ENCODE measurements around the gene POMC. TPM values are rescaled to one million over a fixed set of nuclear protein-coding genes. Genes with fewer than 3 reads are reported as not detected.
A peak's percentile ranks its signal among the peaks of the same experiment; 100 is the strongest.

Gene POMC
- total RNA-seq, 1 donor from 2014 or later, result not detected

DNA sequence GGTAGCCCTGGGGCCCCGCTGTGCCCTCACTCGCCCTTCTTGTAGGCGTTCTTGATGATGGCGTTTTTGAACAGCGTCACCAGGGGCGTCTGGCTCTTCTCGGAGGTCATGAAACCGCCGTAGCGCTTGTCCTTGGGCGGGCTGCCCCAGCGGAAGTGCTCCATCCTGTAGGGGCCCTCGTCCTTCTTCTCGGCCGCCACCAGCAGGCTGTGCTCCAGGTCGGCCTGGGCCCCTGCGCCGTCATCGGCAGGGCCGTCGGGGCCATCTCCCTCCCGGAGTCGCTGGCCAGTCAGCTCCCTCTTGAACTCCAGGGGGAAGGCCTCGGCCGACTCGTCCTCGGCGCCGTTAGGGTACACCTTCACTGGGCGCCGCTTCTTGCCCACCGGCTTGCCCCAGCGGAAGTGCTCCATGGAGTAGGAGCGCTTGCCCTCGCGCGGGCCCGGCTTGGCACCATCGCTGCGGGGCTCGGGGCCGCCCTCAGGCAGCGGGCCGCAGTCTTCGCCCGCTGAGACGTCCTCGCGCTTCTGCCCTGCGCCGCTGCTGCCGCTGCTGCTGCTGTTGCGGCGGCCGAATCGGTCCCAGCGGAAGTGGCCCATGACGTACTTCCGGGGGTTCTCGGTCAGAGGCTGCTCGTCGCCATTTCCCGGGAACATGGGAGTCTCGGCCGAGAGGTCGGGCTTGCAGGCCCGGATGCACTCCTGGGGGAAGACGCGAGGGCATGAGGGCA is 7.2 kb downstream of the POMC start:
- Histone ChIP-seq H3K9me3 (ENCODE audit: insufficient read depth, low read depth, low read length) (peaks cover 3% of the 10 kb centered on the region), H2AFZ (ENCODE audit: low read depth, low read length) (peak overlapping the region; percentile 81), H3K4me3 (ENCODE audit: insufficient read depth, low read depth, low read length) (peak overlapping the region; percentile 39), H3K9ac (ENCODE audit: low read length) (no peak overlapping the region), H3K4me2 (ENCODE audit: low read length) (peak overlapping the region; percentile 57), H3K79me2 (ENCODE audit: insufficient read depth, low read length) (no peaks in the 10 kb centered on the region), H3K27ac (ENCODE audit: low read depth, low read length) (no peak overlapping the region), H4K20me1 (ENCODE audit: insufficient read depth, low read length) (no peaks in the 10 kb centered on the region), H3K4me1 (ENCODE audit: insufficient read depth, low read length) (no peaks in the 10 kb centered on the region), H3K36me3 (ENCODE audit: insufficient read depth, low read length) (no peaks in the 10 kb centered on the region), H3K27me3 (ENCODE audit: insufficient read depth, low read length) (peaks cover 31% of the 10 kb centered on the region)
- peaks cover 5% of the 10 kb centered on the region for H3K4me1 Mint-ChIP-seq (ENCODE audit: low read depth, unreplicated experiment)
- no peaks in the 10 kb centered on the region for H3K9me3 Mint-ChIP-seq (ENCODE audit: unreplicated experiment)
- TF ChIP-seq, protein P1, sequence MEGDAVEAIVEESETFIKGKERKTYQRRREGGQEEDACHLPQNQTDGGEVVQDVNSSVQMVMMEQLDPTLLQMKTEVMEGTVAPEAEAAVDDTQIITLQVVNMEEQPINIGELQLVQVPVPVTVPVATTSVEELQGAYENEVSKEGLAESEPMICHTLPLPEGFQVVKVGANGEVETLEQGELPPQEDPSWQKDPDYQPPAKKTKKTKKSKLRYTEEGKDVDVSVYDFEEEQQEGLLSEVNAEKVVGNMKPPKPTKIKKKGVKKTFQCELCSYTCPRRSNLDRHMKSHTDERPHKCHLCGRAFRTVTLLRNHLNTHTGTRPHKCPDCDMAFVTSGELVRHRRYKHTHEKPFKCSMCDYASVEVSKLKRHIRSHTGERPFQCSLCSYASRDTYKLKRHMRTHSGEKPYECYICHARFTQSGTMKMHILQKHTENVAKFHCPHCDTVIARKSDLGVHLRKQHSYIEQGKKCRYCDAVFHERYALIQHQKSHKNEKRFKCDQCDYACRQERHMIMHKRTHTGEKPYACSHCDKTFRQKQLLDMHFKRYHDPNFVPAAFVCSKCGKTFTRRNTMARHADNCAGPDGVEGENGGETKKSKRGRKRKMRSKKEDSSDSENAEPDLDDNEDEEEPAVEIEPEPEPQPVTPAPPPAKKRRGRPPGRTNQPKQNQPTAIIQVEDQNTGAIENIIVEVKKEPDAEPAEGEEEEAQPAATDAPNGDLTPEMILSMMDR (IDR thresholded peaks at IDR 0.05; ENCODE audit: insufficient read depth, low read depth, low read length), result no peak
- no peak for TF ChIP-seq EZH2 (IDR thresholded peaks at IDR 0.05; ENCODE audit: insufficient read depth, low read length)
- no peak for FAIRE-seq
- H3K27ac Mint-ChIP-seq (ENCODE audit: unreplicated experiment), result no peak overlapping the region
- H3K36me3 Mint-ChIP-seq (ENCODE audit: low read depth, unreplicated experiment), result peaks cover 6% of the 10 kb centered on the region
- peak; percentile 10 for DNase-seq (ENCODE audit: low read depth)
- peaks cover 43% of the 10 kb centered on the region for H3K27me3 Mint-ChIP-seq (ENCODE audit: low read depth, unreplicated experiment)
- H3K4me3 Mint-ChIP-seq (ENCODE audit: unreplicated experiment), result no peak overlapping the region

DNA sequence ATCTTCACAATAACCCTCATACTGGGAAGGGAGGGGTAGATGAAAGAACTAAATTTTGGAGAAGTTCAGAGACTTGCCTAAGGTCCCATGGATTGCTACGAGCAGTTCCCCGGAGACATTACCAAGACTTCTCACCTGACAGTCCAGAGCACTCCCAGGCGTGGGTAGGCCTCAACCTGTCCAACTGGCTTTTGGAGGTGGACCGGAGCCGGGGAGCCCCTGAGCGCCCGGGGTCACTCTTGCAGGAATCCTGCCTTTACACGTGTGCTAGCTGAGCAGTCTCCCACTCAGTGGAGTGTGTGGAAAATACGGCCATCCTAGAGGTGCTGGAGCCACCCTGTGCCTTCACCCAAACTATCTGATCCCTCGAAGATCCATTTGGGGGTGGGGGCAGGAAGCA is 8.0 kb downstream of the POMC start:
- DNase-seq (ENCODE audit: low read depth) (no peak), FAIRE-seq (no peak)
- Mint-ChIP-seq H3K36me3 (ENCODE audit: low read depth, unreplicated experiment) (peaks cover 10% of the 10 kb centered on the region), H3K27me3 (ENCODE audit: low read depth, unreplicated experiment) (peaks cover 40% of the 10 kb centered on the region), H3K9me3 (ENCODE audit: unreplicated experiment) (no peaks in the 10 kb centered on the region), H3K27ac (ENCODE audit: unreplicated experiment) (no peak overlapping the region), H3K4me3 (ENCODE audit: unreplicated experiment) (no peak overlapping the region), H3K4me1 (ENCODE audit: low read depth, unreplicated experiment) (peaks cover 5% of the 10 kb centered on the region)
- Histone ChIP-seq H3K4me3 (ENCODE audit: insufficient read depth, low read depth, low read length) (no peak overlapping the region), H3K27me3 (ENCODE audit: insufficient read depth, low read length) (peaks cover 25% of the 10 kb centered on the region), H3K9me3 (ENCODE audit: insufficient read depth, low read depth, low read length) (peaks cover 3% of the 10 kb centered on the region), H3K79me2 (ENCODE audit: insufficient read depth, low read length) (no peaks in the 10 kb centered on the region), H3K9ac (ENCODE audit: low read length) (no peak overlapping the region), H4K20me1 (ENCODE audit: insufficient read depth, low read length) (no peaks in the 10 kb centered on the region), H3K4me1 (ENCODE audit: insufficient read depth, low read length) (no peaks in the 10 kb centered on the region), H2AFZ (ENCODE audit: low read depth, low read length) (no peak overlapping the region), H3K36me3 (ENCODE audit: insufficient read depth, low read length) (no peaks in the 10 kb centered on the region), H3K4me2 (ENCODE audit: low read length) (no peak overlapping the region), H3K27ac (ENCODE audit: low read depth, low read length) (no peak overlapping the region)
- TF ChIP-seq, protein P1 (IDR thresholded peaks at IDR 0.05; ENCODE audit: insufficient read depth, low read depth, low read length), result no peak
- TF ChIP-seq EZH2 (IDR thresholded peaks at IDR 0.05; ENCODE audit: insufficient read depth, low read length), result no peak

DNA sequence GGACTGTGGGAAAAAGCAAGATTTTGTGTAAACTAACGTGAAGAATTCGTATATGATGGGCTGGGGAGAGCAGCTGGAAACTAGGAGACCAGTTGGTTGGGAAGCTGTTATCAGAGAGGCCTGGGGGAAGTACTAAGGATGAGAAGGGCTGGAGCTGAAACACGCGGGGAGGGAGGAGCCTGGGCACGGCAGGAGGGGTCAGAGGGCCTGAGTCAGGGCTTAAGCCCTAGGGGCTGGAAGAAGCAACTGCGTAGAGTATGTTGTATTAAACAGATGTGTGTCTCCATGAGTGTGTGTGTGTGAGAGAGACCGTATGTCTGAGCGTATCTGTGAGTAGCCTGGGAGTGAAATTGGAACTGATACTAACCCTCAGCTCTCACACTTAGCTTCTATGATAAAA is 8.4 kb downstream of the POMC start:
- Histone ChIP-seq H3K4me2 (ENCODE audit: low read length) (no peak overlapping the region), H3K9ac (ENCODE audit: low read length) (no peak overlapping the region), H3K4me1 (ENCODE audit: insufficient read depth, low read length) (no peaks in the 10 kb centered on the region), H2AFZ (ENCODE audit: low read depth, low read length) (no peak overlapping the region), H3K27ac (ENCODE audit: low read depth, low read length) (no peak overlapping the region), H3K27me3 (ENCODE audit: insufficient read depth, low read length) (peaks cover 21% of the 10 kb centered on the region), H3K79me2 (ENCODE audit: insufficient read depth, low read length) (no peaks in the 10 kb centered on the region), H3K36me3 (ENCODE audit: insufficient read depth, low read length) (no peaks in the 10 kb centered on the region), H3K9me3 (ENCODE audit: insufficient read depth, low read depth, low read length) (peaks cover 3% of the 10 kb centered on the region), H3K4me3 (ENCODE audit: insufficient read depth, low read depth, low read length) (no peak overlapping the region), H4K20me1 (ENCODE audit: insufficient read depth, low read length) (no peaks in the 10 kb centered on the region)
- Mint-ChIP-seq H3K4me1 (ENCODE audit: low read depth, unreplicated experiment) (peaks cover 5% of the 10 kb centered on the region), H3K4me3 (ENCODE audit: unreplicated experiment) (no peak overlapping the region), H3K9me3 (ENCODE audit: unreplicated experiment) (no peaks in the 10 kb centered on the region), H3K36me3 (ENCODE audit: low read depth, unreplicated experiment) (peaks cover 12% of the 10 kb centered on the region), H3K27me3 (ENCODE audit: low read depth, unreplicated experiment) (peaks cover 35% of the 10 kb centered on the region), H3K27ac (ENCODE audit: unreplicated experiment) (no peak overlapping the region)
- no peak for TF ChIP-seq EZH2 (IDR thresholded peaks at IDR 0.05; ENCODE audit: insufficient read depth, low read length)
- TF ChIP-seq, protein P1 (IDR thresholded peaks at IDR 0.05; ENCODE audit: insufficient read depth, low read depth, low read length), result no peak
- FAIRE-seq (no peak), DNase-seq (ENCODE audit: low read depth) (no peak)

All from astrocyte (in vitro differentiated cells and primary cell).